ENCODE results near the gene PTPRA. TPM values are rescaled to one million over a fixed set of nuclear protein-coding genes. Genes with fewer than 3 reads are reported as not detected.
A peak's percentile ranks its signal among the peaks of the same experiment; 100 is the strongest.

The PTPRA gene
- total RNA-seq, 1 experiment from 2014 or later = 45.2 TPM

DNA sequence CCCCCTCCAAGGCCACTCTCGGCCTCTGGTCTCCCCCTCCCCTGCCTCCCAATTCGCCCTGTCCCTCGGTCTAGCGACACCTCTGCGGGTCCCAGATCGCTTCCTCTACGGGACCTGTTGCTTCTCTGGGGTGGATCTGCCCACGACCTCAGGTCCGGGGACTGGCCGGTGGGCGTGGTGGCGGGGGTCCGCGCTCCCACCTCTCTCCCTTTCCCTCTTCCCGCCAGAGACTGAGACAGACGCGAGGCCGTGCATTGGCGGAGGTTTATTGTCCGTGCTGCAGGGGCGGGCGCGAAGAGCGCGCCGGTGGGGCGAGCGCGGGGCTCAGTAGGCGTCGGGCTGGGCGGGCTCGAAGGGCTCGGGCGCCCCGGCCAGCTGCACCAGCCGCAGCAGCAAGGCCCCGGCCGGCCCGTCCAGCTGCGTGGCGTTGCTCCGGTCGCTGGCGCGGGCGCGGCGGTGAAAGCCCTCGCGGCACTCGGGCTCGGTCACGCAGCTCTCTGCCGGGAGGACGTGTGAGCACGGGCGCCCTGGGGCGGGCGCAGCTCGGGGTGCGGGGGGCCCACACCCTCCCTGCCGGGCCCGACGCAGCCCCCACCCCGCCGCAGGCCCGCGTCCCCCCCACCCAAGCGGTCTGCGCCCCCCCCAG is 209.1 kb downstream of the PTPRA start:
- Histone ChIP-seq H2BK12ac (ENCODE audit: insufficient read length, low read depth, low read length) (no peak overlapping the region), H3T11ph (ENCODE audit: low read length) (no peak overlapping the region), H4K91ac (ENCODE audit: insufficient read length, low read depth, low read length) (no peak overlapping the region), H3K27ac (ENCODE audit: insufficient read length, low read depth, low read length) (no peak overlapping the region), H3K23ac (ENCODE audit: insufficient read length, low read depth, low read length) (no peak overlapping the region), H2BK120ac (ENCODE audit: low read depth, low read length, poor library complexity, severe bottlenecking) (no peak overlapping the region), H4K8ac (replicated peaks; ENCODE audit: insufficient read length, low read depth, low read length) (no peak overlapping the region), H4K20me1 (ENCODE audit: control insufficient read depth, insufficient read depth, insufficient read length) (no peaks in the 10 kb centered on the region), H3K4me2 (ENCODE audit: insufficient read depth, insufficient read length, low read length) (peak overlapping the region; percentile 77), H3K9me3 (ENCODE audit: control insufficient read depth, low read depth, low read length) (no peaks in the 10 kb centered on the region), H3K23me2 (ENCODE audit: insufficient read length, low read depth, low read length, poor library complexity, severe bottlenecking) (peaks cover 4% of the 10 kb centered on the region), H3K9ac (ENCODE audit: extremely low read depth, insufficient read length, low read length) (no peak overlapping the region), H3K4ac (ENCODE audit: low read depth, low read length) (no peak overlapping the region), H3K14ac (ENCODE audit: insufficient read depth, low read length) (no peak overlapping the region), H3K79me2 (ENCODE audit: insufficient read depth, low read length) (no peaks in the 10 kb centered on the region), H2BK20ac (ENCODE audit: low read depth, low read length, poor library complexity, severe bottlenecking) (no peak overlapping the region), H2BK5ac (ENCODE audit: insufficient read length, low read length) (no peak overlapping the region), H2BK15ac (ENCODE audit: low read depth, low read length) (no peak overlapping the region), H3K27me3 (ENCODE audit: insufficient read depth, low read length) (peaks cover 29% of the 10 kb centered on the region), H3K56ac (ENCODE audit: insufficient read length, low read depth, low read length) (no peak overlapping the region), H3K79me1 (ENCODE audit: insufficient read depth, low read depth, low read length, poor library complexity, severe bottlenecking) (no peaks in the 10 kb centered on the region), H2AK5ac (ENCODE audit: insufficient read length, low read length) (no peak overlapping the region), H3K4me1 (ENCODE audit: insufficient read depth, low read length) (no peaks in the 10 kb centered on the region; the same call in 1 of the 2 replicates), H2AFZ (ENCODE audit: low read length) (no peak overlapping the region), H3K18ac (ENCODE audit: insufficient read length, low read depth, low read length) (no peak overlapping the region), H4K5ac (ENCODE audit: insufficient read length, low read depth, low read length) (no peak overlapping the region)
- no peak for DNase-seq
- Mint-ChIP-seq H3K4me3 (peak overlapping the region; percentile 55 to 79), H3K27me3 (ENCODE audit: low read depth) (peaks cover 64% of the 10 kb centered on the region), H3K9me3 (peaks cover 0 to 2% of the 10 kb centered on the region in 2 experiments; a peak in 2 of 5 replicates), H3K4me1 (peaks cover 0 to 3% of the 10 kb centered on the region in 2 experiments; a peak in 1 of 4 replicates), H3K27ac (no peak overlapping the region), H3K36me3 (ENCODE audit: insufficient read depth in 1 of 3, low read depth in 3 of 3) (no peaks in the 10 kb centered on the region; a peak in 2 of 7 replicates)
- WGBS (ENCODE audit: extremely low coverage, insufficient read length, low lambda C conversion rate) = no CpG with 5 or more reads among the region's 71 CpGs
- TF ChIP-seq, protein P1, sequence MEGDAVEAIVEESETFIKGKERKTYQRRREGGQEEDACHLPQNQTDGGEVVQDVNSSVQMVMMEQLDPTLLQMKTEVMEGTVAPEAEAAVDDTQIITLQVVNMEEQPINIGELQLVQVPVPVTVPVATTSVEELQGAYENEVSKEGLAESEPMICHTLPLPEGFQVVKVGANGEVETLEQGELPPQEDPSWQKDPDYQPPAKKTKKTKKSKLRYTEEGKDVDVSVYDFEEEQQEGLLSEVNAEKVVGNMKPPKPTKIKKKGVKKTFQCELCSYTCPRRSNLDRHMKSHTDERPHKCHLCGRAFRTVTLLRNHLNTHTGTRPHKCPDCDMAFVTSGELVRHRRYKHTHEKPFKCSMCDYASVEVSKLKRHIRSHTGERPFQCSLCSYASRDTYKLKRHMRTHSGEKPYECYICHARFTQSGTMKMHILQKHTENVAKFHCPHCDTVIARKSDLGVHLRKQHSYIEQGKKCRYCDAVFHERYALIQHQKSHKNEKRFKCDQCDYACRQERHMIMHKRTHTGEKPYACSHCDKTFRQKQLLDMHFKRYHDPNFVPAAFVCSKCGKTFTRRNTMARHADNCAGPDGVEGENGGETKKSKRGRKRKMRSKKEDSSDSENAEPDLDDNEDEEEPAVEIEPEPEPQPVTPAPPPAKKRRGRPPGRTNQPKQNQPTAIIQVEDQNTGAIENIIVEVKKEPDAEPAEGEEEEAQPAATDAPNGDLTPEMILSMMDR (conservative IDR thresholded peaks at IDR 0.05) = no peak
